Measurements from ENCODE around the gene E2F2.
"Not testable (repeated sequence)": the region's sequence is repeated elsewhere in the genome, so short reads cannot be mapped to it uniquely, and the experiment has no call there.

E2F2 gene

GRCh38 chr1:23546897-23547584 is 16.0 kb upstream of the E2F2 start:
- no peak for DNase-seq (ENCODE audit: low read depth in 2 of 2)

- no peak for DNase-seq (ENCODE audit: low read depth in 2 of 2)
Measured at GRCh38 chr1:23545851-23546250, 14.8 kb upstream of the E2F2 start.

GRCh38 chr1:23544444-23545389 is 13.7 kb upstream of the E2F2 start:
- DNase-seq (ENCODE audit: low read depth in 2 of 2): peak in 1 of 2 experiments; percentile 74

GRCh38 chr1:23543707-23544443 is 12.8 kb upstream of the E2F2 start:
- no peak for DNase-seq (ENCODE audit: low read depth in 2 of 2)

- DNase-seq (ENCODE audit: low read depth in 2 of 2): not testable (repeated sequence)
Measured at GRCh38 chr1:23542940-23543339, 11.9 kb upstream of the E2F2 start.

- DNase-seq (ENCODE audit: low read depth in 2 of 2): peak; percentile 82 to 90
Measured at GRCh38 chr1:23539698-23540266, 8.7 kb upstream of the E2F2 start.

- DNase-seq (ENCODE audit: low read depth in 2 of 2): no peak
Measured at GRCh38 chr1:23537296-23537973, 6.4 kb upstream of the E2F2 start.

DNA sequence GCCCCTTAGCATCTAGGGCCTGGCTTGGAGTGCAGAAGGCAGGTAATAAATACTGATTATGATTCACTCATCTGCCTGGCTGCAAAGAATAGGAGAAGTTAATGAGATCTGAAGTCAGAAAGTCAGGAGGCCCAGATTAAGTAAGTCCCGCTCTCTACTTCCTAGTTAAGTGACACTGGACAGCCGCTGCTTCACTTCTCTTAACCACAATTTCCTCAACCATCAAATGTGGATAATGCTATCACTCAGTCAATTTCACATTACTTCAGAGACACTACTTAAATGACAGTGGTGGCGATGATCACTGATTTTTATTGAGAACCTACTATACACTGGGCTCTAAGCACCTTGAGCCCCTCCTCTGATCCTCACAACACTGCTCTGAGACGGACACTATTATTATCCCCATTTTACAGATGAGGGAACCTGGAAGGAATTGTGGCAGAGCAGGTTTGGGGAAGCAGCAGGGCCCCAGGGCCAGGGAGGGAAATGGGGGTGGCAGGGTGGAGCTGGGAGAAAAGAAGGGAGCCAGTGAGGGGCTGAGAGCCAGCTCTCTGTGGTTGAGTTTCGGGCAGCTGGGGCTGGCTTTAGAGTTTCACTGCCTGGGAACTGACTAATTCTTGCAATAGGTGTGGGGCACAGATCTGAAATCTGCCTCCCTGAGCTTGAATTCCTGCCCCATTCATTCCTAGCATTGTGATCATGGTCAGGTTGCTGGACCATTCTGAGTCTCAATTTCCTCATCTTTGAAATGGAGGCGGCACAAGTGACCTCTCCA is 2.4 kb upstream of the E2F2 start:
- no peak for DNase-seq (ENCODE audit: low read depth in 2 of 2)

DNA sequence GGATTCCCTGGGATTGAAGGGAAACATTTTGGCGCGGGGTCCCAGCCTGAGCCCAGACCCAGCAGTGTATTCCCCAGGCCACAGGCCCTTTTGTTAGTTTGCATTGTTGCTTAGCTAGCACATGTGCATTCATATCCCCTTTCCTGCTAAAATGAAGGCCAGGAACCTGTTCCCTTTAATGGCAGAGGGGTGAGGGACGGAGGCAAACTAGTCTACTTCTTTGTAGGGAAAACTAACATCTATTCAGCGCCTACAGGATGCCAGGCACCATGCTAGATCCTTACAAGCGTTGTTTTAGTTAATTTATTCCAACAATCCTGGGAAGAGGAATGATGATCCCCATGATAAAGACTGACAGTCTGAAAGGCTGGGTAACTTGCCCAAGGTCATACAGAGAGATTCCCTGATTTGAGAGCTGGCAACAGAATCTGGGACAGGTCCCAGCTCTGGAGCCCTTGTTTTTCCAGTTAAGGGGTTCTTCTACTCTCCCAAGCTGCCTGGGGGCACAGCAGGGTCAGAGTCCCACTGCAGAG is 595 bp upstream of the E2F2 start:
- no peak for DNase-seq (ENCODE audit: low read depth in 2 of 2)

DNA sequence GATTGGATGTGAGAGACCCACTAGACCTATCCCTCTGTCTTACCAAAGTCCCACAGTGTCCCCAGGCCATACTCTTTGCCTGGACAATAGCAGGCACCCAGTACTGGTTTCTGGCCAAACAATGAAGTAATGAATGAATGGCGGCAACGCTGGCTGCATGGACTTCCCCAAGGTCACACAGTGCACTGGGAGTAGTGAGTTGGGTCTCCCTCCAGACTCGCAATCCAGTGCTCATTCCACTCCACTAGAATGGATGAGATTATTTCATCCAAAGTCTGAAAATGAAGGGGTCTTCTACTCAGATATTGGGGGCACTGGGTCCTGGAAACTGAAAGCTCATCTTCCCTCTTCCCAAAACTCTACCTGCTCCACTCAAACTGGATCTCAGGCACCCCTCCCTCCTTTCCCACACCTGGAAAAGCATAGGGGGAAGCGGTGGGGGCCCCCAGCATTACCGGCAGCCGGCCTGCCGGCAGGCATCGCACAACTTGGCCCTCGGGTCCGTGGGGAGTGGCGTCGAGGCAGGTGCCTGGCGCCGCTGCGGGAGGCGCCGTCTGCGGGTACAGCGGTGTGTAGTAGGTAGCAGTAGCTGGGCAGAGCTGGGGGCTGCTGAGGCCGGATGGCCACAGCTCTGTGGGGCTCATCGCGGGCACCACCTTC is 816 bp downstream of the E2F2 start:
- no peak for DNase-seq (ENCODE audit: low read depth in 2 of 2)

DNA sequence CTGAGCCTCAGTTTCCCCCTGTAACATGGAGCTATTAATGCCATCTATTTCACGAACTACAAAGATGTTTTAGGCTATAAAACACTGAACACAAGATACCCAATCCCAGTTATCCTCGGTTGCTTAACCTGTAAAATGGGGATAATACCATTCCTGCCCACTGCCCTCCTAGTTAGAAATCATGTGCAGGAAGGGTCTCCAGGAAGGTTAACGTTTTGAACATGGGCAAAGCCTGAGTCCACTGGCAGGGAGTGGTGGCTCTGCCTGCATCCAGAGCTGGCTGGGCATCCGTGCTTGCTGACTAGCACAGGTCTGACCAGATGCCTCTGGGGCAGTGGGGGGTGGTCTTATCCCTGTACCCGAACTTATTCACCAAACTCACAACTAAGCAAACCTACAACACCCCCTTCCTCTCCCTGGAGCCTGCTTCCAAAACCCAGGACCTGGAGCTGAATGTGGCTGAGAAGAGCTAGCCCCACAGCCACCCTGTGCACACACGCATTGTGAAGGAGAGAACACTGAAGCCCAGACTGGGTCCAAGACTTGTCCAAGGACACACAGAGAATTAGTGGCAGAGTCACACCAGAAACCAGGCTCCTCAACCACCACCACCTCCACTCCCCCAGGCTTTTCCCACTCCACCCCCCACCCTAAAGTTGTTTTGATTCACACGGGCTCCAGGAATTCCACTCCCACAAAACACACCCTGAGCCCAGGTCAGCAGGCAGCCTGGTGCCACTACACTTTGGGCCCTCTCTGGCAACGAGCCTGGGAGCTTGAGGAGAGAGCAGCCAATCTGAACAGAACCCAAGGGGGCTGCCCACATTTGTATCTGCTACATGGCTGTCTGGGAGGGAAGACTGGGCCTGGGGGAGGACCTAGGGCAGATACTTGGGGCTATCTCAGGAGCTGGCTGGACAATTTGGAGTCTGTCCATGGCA is 1.6 kb downstream of the E2F2 start:
- no peak for DNase-seq (ENCODE audit: low read depth in 2 of 2)

GRCh38 chr1:23528250-23528978 is 2.6 kb downstream of the E2F2 start:
- DNase-seq (ENCODE audit: low read depth in 2 of 2): peak; percentile 51 to 80

GRCh38 chr1:23527900-23528249 is 3.2 kb downstream of the E2F2 start:
- DNase-seq (ENCODE audit: low read depth in 2 of 2): no peak

DNA sequence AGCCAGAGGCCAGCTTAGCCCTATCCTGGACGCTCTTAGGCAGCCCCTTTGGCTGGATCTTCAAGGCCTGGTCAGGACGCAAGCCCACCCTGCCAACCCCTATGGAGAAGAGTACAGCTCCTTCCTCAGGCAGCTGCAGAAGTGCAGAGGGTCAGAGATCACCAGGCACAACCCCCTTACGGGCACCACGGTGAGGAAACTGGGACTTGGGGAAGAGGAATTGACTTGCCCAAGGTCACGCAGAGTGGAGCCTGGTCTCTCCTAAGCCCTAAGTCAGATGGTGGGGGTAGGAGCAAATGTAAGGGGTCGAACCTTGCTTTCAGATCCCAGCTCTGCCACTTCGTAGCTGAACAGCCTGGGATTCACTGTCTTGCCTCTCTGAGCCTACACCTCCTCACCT is 3.7 kb downstream of the E2F2 start:
- no peak for DNase-seq (ENCODE audit: low read depth in 2 of 2)

DNA sequence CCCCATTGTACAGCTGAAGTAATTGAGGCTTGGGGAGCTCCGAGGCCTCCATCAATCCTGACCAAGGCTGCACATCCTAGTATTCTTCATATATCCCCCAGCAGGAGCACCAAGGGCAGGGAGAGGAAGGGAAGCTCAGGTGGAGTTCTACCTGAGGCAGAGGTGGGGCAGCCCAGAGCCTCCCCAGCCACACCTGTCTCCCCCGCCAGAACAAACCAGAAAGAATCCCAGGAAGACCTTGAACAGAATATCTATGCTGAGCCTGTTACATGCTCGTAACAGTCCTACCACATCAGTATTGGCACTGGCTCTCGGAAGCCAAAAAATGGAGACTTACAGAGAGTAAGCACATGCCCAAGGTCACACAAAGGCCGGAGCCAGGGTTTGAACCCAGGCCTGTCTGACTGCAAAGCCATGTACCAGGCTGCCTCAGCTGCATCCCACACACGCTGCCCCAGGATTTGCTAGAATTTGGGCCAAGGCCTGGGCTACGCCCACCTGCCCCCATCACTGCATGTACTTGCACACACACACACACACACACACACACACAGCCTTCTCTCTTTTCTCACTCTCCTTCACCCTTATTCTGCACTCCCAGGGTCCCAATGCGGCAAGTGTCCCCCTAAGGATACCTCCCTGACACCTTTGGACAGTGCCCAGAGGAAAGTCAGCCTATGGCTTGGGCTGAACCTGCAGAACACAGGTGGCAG is 4.5 kb downstream of the E2F2 start:
- DNase-seq (ENCODE audit: low read depth in 2 of 2): no peak

- no peak for DNase-seq (ENCODE audit: low read depth in 2 of 2)
Measured at GRCh38 chr1:23525558-23526250, 5.3 kb downstream of the E2F2 start.

Data from stimulated activated CD4-positive, alpha-beta T cell treated with anti-CD3 and anti-CD28 coated beads, Interleukin-12 subunit alpha, Interleukin-12 subunit beta, amount 100 ng/mL, for 24 hours (primary cell).